CD4-positive, alpha-beta T cell treated with Interleukin-1 beta for 1 hour (primary cell): ENCODE results near the gene ACOT11.

ENCODE experiments used
- DNase-seq, 2 donors: peaks; one replicate each; pipeline ENCODE4 v3.0.0-alpha.2; 2020 to 2022

Gene ACOT11

DNA sequence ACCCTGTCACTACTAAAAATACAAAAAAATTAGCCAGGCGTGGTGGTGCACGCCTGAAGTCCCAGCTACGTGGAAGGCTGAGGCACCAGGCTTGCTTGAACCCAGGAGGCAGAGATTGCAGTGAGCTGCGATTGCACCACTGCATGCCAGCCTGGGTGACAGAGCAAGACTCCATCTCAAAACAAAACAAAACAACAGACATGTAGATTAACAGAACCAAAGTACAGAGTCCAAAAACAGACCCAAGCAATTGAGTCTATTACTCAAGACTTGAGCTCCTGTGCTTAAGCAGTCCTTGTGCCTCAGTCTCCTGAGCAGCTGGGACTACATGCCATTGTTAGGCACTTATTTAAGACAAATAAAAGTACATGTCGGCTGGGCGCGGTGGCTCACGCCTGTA lies 9.5 kb upstream of the ACOT11 start:
- no peak for DNase-seq

DNA sequence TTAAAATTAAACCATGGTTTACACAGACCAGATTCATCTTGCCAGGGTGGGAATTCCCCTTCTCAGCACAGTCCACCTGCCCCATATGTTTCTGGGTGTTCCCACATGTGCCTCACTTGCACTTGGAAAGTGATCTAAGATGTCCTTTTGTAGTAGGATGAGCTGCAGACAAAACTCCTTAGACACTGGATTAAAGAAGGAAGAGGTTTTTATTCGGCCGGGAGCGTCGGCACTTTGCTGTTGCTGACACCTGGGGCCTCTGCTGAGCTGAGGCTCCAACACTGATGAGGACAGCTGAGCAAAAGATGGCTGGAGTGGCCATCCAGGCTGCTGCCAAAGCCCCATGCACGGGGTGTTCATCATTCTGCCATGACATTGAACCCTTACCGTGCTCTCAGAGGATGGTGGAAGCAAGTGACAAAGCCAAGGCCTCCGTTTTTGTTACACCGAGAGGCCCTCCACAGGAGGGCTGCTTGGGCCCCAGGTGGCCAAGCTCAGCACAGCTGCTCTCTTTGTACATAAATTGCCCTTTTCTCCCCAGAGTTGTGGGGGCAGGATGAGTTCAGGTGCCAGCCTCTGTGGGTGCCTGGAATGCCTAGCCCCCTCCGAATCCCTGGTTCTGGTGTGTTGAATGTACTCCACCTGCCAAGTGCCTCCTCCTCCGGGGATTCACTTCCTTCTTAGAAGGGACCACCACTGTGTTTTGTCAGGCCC lies 7.3 kb upstream of the ACOT11 start:
- no peak for DNase-seq

DNA sequence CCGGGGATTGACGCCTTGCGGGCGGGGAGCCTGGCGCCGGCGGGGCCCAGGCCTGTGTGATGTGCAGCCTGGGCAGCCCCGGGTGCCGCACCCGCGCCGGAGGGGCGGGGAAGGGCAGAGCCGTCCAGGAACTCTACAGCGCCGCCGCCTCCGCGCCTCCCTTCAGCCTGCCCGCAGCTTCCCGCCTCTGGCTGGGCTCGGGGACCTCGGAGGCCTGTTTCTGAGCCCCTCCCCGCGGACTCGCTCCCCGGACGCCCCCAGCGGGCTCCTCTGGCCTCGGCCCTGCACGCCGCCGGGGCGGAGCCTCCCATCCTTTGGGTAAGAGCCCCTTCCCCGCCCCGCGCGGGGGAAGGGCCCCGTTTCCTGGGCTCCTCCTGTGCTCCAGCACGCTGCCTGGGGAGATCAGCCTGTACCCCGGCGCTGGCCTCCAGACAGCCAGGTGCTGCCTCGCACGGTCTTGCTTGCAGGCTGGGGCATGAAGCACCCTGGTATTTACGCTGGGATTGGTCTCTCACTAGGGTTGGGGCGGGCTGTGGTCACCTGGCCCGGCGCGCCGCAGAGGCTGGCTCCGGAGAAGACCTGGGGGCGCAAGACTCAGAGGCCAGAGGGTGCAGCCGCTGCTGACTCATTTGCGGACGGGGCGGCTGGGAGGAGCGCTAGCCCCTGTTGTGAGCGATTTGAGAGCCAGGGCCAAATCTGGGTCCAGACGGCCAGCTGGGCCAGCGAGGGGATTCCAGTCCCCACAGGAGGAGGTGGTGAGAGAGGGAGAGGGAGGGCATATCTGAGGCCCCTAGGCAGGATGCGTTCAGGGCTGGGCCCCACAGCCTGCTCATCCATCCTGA lies 5.7 kb upstream of the ACOT11 start:
- DNase-seq, result peak; percentile 40 to 51

DNA sequence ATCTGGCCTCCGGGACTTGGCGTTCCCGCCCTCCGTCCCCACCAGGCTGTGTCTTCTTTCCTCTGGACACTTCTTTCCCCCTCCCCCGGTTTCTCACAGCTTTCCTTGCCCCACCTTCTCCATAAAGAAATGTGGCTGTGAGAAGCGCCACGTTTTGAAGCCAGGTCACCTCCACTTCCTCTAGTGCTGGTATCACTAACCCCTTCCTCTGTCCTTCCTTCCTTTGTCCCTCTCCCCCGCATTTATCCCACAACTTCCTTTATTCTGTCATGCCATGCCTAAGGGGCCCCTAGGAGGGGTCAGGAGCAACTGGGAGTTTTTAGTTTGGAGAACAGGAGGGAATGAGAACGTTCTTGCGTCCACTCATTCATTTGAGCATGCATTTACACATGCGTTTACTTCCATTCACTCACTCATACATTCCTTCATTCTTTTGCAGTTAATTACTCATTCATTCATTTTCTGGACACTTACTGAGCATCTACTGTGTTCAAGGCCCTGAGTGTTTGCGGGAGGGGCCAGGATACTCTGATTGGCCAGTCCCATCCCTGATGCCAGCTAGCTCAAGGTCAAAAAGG lies 5.0 kb upstream of the ACOT11 start:
- no peak for DNase-seq

DNA sequence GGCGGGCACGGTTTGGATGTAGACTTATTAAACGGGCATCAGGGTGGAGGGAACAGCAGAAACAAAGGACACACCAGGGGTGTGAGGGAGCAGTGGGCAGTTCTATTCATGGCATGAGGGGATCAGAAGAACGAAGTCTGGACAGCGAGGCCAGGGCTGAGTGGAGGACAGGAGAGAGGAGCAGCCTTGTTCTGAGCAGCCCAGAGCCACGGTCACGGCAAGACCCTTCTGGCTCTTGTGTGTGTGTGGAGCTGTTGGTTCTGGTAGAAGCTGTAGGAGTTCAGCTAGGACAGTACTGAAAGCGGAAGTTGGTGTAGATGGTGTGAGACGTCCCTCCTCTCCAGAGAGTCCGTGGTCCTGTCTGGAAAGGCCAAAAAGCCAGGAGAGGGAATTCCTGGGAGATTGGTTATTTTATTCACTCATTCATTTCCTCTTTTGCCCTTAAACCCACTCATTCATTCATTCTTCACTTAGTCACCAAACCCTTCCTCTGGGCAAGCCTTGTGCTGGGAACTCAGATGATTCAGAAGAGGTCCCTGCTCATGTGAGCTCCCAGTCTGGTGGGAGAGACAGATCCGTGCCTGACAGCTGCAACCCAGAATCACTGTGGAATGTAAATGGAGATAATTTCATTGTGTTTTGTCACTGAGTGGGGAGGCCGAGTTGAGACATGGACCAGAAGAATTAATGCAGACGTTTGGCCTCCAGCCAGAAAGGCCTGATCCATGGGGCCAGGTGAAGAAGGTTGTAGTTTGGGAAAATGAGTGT lies 4.1 kb upstream of the ACOT11 start:
- DNase-seq, result no peak

DNA sequence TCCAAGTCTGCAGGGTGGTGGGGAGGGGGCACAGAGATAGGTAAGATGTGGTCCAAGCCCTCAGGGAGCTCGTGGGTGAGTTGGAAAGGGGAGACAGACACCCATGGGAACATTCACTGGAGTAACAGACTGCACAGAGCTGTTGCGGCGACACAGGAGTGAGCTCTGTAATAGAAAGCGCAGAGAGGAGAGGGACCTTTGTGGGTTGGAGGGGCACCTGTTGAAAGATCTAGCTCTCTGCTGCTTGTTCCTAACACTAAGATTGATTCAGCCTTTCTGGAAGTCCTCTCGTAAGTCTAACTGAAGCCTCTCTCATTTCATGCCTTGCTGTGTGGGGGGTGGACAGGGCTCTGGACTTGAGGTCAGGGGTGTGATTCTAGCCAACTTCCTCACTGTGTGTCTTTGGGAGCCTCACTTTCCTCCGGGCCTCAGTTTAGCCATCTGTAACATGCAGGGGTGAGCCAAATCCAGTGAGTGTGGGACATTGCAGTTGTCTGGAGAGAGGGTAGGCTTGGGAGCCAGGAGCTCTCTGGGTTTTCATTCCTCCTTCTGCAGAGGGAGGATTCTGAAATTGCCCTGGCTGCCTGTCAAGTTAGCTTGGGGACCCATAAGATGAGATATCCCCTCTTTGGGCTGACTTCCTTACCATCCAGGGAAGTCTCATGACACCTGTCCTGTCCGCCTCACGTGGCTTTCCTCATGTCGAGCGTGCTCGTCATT lies 2.0 kb upstream of the ACOT11 start:
- no peak for DNase-seq

DNA sequence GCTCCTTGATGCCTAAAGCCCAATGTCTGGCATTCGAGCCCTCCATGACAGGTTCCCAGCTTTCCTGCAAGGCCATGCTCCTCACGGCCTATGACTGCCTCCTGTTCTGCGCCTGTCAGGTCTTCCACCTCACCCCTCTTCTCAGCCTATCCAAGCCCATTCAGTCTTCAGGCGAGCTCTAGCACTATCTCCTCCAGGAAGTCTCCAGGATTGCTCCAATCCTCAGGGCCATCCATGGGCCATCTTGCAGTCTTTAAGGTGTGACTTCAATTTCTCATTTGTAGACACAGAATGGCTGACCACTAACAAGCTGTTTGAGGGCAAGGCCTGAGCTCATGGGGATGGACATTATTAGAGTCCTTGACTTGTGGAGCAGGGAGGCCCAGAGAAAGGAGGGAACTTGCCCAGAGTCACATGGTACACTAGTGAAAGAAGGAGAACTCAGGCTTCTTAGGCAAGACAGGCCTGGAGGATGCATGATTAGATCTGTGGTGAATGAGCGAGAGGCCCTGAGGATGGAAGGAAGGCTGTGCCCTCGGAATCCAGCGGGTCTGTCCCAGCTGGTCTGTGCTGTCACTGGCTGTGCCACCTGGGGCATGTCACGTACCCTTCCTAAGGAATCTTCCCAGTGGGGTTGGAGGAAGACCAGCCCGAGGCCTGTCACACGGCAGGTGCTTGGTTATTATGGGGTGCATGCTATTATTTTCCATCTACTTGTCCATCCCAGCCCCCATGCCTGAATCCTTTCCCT lies 1.2 kb upstream of the ACOT11 start:
- DNase-seq, result no peak

DNA sequence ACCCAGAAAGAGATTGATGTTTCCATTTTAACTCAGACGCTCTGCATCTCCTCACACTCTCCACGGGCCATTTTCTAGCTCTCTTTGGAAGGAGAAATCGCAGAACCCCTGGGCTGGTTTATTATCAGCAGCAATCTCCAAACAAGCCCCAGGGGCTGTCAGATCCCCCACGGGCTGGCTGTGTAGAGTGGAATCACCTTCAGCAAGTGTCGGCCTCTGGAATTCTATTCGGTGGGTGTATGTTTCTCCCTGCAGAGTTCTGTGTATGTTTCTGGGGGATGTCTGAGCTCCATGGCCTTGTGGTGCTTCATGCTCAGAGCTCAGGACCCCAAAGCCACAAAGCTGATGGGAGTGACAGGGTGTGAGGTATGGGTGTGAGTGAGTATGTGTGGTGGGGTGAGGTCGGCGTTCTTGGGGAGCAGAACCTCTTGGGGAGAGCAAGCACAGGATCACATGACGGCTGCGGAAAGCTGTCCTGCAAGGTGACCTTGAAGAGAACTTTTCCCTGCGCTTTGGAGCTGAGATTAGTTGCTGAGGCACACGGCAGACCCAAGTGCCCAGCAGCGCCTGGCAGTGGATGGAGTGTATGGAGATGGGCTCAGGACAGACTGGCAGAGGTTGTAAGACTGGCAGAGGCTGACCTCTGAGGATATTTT lies 489 bp downstream of the ACOT11 start:
- DNase-seq, result no peak

DNA sequence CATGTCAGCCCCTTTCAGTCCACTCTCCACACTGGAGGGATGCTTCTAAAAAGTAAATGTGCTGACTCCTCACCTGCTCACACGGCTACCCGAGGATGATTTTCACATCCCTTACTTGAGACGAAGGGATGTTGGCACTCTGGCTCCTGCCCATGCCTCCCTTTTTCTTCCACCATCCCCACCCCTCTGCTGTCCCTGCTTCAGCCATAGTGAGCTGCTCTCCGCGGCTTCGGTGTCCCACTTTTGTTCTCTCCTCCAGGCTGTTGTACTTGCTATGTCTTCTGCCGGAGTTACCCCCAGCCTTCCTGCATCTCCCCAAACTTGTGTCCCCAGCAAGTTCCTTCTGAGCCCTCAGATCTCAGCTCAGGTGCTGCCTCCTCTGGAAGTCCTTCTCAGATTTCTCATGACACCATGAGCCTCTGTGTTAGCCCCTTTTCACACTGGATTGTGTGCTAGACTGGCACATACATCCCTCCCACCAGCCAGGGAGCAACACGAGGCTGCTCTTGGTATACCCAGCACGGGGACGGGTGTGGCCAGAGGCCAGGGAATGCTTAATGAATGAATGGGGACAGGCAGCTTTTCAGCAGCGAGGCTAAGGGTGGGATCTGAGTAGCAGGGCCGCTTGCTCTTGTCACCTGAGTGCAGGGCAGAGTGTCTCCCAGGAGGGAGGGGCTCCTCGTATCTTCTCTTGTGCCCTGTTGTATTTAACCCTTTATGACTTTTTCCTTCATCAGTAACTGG lies 1.3 kb downstream of the ACOT11 start:
- no peak for DNase-seq

DNA sequence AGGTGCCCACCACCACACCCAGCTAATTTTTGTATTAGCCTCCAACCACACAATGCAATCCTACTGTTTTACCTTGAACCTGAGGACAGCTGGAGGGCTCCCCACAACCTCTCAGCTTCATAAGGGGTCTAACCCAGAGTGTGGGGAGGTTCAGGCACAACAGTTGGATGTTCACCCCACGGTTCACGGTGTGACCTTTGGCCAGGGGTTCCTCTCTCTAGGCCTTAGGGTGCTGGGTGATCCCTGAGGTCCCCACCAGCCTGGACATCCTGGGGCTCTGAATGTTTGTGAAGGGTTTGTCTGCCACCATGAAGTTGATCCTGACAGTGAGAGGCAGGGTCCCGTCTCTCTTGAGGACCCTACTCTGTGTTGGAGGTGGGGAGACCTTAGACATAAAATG lies 3.9 kb downstream of the ACOT11 start:
- DNase-seq, result no peak

DNA sequence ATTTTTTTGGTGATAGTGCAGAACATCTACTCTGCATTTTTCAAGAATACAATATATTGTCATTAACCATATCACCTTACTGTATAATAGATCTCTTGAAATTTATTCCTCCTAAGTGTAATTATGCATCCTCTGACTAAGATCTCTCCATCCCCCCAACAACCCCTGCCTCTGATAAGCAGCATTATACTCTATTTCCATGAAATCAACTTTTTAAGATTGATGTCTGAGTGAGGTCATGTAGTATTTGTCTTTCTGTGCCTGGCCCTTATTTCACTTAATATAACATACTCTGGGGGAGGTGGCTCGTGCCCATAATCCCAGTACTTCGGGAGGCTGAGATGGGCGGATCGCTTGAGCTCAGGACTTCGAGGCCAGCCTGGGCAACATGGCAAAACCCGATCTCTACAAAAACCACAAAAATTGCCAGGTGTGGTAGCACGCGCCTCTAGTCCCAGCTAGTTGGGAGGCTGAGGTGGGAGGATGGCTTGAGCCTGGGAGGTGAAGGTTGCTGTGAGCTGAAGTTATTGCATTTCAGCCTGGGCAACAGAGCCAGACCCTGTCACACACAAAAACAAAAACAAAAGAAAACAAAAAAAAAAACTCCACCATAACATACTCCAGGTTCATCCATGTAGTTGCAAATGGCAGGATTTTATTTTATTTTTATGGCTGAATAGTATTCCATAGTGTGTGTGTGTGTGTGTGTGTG lies 5.7 kb downstream of the ACOT11 start:
- DNase-seq, result no peak

DNA sequence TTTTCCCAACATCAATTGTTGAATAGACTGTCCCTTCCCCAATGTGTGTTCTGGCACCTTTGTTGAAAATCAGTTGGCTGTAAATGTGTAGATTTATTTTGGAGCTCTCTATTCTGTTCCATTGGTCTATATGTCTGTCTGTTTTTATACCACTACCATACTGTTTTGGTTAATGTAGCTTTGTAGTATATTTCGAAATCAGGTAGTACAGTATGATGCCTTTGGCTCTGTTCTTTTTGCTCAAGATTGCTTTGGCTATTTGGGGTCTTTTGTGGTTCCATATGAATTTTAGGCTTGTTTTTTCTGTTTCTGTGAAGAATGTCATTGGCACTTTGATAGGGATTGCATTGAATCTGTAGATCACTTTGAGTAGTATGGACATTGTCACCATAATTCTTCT lies 8.1 kb downstream of the ACOT11 start:
- DNase-seq, result no peak

DNA sequence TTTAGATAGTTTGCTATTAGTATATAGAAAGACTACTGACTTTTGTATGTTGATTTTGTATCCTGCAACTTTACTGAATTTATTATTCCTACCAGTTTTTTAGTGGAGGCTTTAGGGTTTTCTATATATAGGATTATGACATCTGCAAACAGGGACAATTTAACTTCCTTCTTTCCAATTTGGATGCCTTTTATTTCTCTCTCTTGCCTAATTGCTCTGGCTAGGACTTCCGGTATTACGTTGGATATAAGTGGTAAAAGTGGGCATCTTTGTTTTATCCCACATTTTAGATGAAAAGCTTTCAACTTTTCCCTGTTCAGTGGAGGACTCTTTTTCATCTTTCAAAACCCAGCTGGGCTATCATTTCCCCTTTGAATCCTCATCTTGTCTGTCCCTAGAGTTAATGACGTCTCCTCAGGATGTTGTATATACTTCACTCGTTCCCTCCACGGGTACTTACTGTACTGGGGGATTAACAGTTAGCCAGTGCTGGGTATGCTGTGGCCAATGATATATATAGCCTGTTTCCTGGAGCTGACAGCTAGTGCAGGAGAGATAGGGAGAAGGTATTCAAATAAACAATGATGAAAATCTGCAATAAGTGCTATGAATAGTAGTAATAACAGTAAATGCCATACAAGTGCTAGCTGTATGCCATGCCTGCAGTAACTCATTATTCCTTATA lies 9.8 kb downstream of the ACOT11 start:
- DNase-seq, result no peak

DNA sequence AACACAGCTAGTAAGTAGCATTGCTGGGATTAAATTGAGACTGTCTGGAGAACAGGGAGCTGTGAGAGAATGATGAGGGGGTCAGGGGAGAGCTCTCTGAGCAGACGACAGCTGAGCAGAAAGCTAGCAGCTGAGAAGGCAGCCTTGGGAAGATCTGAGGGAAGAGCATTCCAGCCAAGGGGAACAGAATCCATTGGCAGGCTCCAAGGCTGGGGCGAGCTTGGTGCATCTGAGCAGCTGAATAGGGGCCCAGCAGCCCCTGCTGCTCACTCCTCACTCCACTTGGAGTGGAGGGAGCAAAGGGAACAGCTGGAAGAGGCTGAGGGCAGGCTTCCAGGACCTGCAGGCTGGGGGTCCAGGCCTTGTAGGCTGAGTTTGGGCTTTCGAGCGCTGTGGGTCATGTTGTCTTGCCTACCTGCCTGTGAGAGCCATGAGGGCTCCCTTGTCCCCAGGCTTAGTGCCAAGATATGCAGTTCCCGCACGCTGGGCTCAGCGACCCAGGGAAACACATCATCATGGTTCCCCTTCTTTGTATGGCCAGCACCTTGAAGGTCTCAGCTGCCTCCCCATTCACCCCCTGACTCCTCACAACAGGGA lies 10.5 kb downstream of the ACOT11 start:
- DNase-seq, result no peak

DNA sequence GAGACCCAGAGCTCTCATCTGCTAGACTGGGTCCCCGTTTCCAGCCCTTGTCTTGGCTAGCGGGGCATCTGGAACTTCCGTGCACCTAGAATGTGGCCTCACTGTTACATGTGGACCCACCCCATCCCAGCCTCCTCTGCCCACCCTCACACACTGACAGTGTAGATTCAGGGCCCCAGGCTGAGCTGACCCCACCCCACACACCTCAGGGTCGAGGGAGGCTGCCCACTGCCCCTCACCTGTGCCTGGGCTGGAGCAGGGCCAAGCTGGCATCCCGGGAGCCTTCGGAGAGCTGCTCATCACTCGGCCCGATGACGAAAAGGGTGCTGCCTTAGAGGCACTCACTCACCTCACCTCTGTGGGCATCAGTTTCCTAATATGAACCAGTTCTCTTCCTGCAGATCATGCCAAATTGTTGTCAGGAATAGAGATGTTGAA lies 11.1 kb downstream of the ACOT11 start:
- no peak for DNase-seq

DNA sequence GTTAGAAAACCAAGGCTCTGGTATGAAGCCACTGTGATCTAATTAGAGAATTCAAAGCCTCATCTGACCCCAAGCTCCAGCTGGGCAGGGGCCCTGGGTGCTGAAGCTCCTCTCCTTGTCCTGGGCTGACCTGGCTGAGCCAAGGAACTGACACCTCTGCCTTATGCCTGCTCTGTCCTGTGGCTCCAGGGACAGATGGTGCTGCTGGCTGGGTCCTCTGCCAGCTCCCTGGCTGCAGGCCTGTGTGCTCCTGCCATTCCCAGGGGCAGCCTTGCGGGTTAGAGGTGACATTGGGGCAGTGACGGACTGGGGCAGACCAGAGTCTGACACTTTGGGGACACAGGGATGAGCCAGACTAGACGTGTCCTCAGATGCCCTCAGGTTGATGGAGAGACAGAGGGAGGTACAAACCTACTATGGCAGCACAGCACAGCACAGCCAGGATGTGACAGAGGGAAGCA lies 11.8 kb downstream of the ACOT11 start:
- no peak for DNase-seq

DNA sequence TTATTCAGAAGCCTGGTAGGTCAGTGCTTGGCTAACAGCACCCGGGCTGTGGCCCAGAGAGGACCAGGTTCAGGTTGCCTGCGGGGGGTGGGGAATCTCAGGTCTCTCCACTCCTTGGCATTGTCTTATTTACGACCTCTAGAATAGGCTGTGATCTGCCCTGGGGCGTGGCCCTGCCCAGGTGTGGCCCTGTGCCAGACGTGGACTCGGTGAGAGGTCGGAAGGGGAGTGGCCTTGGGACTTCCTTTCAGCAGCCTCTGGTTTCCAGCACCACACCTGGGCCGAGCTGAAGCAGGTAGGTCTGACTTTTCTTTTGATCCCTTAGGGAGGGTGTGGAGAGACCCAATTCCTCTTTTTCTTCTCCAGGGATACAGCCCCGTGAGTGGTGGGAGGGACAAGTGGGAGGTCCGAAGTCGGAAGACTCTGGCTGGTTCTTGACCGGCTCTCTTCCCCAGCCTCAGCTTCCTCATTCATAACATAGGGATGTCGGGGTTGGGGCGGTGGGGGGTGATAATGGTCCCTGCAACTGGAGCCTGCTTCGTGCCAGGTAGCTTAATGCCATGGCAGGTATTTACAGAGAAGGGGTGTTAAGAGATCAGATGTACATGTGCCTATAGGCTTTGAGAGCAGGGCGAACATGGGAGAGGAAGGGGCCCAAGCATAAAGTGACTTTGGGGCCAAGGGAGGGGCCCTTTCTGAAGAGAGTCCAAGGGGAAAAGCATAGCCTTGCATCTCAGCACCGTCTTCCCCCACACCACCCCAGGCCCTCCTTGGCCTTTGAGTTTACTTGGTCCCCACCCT lies 16.5 kb downstream of the ACOT11 start:
- DNase-seq, result no peak

DNA sequence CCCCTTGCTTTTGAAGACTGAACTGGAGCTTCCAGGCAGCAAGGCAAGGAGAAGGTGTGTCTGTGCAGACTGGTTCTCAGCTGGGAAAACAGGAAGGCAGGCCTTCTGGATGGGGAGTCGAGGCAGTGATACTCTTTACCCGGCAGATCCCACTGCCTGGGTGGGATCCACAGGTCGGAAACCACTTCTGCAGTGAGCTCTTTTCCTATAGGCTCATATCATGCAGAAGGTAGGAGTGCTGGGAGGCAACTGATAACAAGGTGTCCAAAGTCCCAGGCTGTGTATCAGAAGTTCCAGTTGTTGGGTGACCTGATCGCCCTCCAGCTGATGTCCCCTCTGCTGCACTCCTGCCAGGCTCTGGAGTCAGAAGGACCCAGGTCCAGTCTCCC lies 17.1 kb downstream of the ACOT11 start:
- DNase-seq, result no peak
